PFSK-1 (cell line): ENCODE results near the gene MTURN.

ENCODE experiments used
- FOXP2 ChIP-seq: optimal IDR thresholded peaks from 2 replicates; pipeline ENCODE3; 2011; ENCODE audit warnings: borderline replicate concordance, control low read depth, inconsistent platforms; ENCODE audit not compliant: insufficient read depth; ENCODE audit errors: extremely low read length, extremely low read depth
- POLR2AphosphoS5 ChIP-seq: IDR thresholded peaks from 2 replicates; pipeline ENCODE4 v1.6.1; 2012; ENCODE audit warnings: low read depth, mild to moderate bottlenecking, control low read depth, low read length, moderate library complexity
- REST ChIP-seq, 2 experiments: IDR thresholded peaks; 2 replicates each; pipeline versions ENCODE4 v1.6.1 to v1.8.0; 2011 to 2012; ENCODE audit warnings: low read depth in 2 of 2, low read length in 2 of 2, control low read depth in 1 of 2, inconsistent platforms in 1 of 2, mild to moderate bottlenecking in 1 of 2, moderate library complexity in 1 of 2; ENCODE audit not compliant: insufficient read depth in 1 of 2
- SIN3A ChIP-seq: IDR thresholded peaks from 2 replicates; pipeline ENCODE4 v1.6.1; 2012; ENCODE audit warnings: mild to moderate bottlenecking, low read length, moderate library complexity, borderline replicate concordance; ENCODE audit not compliant: insufficient read depth
- TAF1 ChIP-seq: IDR thresholded peaks from 2 replicates; pipeline ENCODE4 v1.6.1; 2012; ENCODE audit warnings: low read length, control low read depth, borderline replicate concordance; ENCODE audit not compliant: insufficient read depth

MTURN gene

GRCh38 chr7:30172451-30172850, 37.7 kb downstream of the MTURN start:
- TF ChIP-seq SIN3A (no peak), FOXP2 (no peak), REST (IDR thresholded peaks at IDR 0.05; ENCODE audit: insufficient read depth in 1 of 2, low read depth in 2 of 2, low read length in 2 of 2) (no peak), TAF1 (no peak), POLR2AphosphoS5 (no peak)

- TF ChIP-seq POLR2AphosphoS5 = no peak
- no peak for TF ChIP-seq REST (IDR thresholded peaks at IDR 0.05; ENCODE audit: insufficient read depth in 1 of 2, low read depth in 2 of 2, low read length in 2 of 2)
- no peak for TF ChIP-seq TAF1
- TF ChIP-seq SIN3A = no peak
- no peak for TF ChIP-seq FOXP2
Measured at GRCh38 chr7:30173058-30173897, 38.5 kb downstream of the MTURN start.

- no peak for TF ChIP-seq TAF1
- no peak for TF ChIP-seq REST (IDR thresholded peaks at IDR 0.05; ENCODE audit: insufficient read depth in 1 of 2, low read depth in 2 of 2, low read length in 2 of 2)
- TF ChIP-seq POLR2AphosphoS5 = no peak
- no peak for TF ChIP-seq FOXP2
- TF ChIP-seq SIN3A = no peak
Measured at GRCh38 chr7:30175180-30175579, 40.4 kb downstream of the MTURN start.

- no peak for TF ChIP-seq REST (IDR thresholded peaks at IDR 0.05; ENCODE audit: insufficient read depth in 1 of 2, low read depth in 2 of 2, low read length in 2 of 2)
- TF ChIP-seq POLR2AphosphoS5 = no peak
- TF ChIP-seq SIN3A = no peak
- TF ChIP-seq TAF1 = no peak
- TF ChIP-seq FOXP2 = no peak
Measured at GRCh38 chr7:30175636-30176147, 40.9 kb downstream of the MTURN start.
